Measurements from ENCODE around the gene DAB2IP.

GRCh38 chr9:121682926-121683515 is 31.6 kb downstream of the DAB2IP start:
- TF ChIP-seq POLR2A (IDR thresholded peaks at IDR 0.05) (no peak), CTCF (IDR thresholded peaks at IDR 0.05) (no peak), POLR2AphosphoS5 (IDR thresholded peaks at IDR 0.05) (no peak)

All from prostate gland (tissue), 2 donors.